Measurements from ENCODE around the gene PCNX2. TPM values are rescaled to one million over a fixed set of nuclear protein-coding genes. Genes with fewer than 3 reads are reported as not detected.

Gene PCNX2
- total RNA-seq, 1 donor from 2014 or later: 11.3 TPM

- ATAC-seq: no peak
These were observed 101.8 kb downstream of the PCNX2 start for GRCh38 chr1:233193741-233194140.

GRCh38 chr1:233190987-233191386 lies 104.5 kb downstream of the PCNX2 start:
- Histone ChIP-seq H3K27ac (no peak overlapping the region), H3K36me3 (no peaks in the 10 kb centered on the region), H3K4me3 (no peak overlapping the region), H3K4me1 (no peaks in the 10 kb centered on the region), H3K27me3 (ENCODE audit: low read depth) (no peaks in the 10 kb centered on the region), H3K9me3 (peaks cover 24% of the 10 kb centered on the region)
- intact Hi-C loops (cut with DNase I): no loop called here
- DNase-seq (no peak), ATAC-seq (no peak)
- no peak for TF ChIP-seq CTCF (IDR thresholded peaks at IDR 0.05)

More at GRCh38 chr1:233193741-233194140, 101.8 kb downstream of the PCNX2 start:
- Histone ChIP-seq H3K4me1 (no peaks in the 10 kb centered on the region), H3K27me3 (ENCODE audit: low read depth) (no peaks in the 10 kb centered on the region), H3K4me3 (no peak overlapping the region), H3K27ac (no peak overlapping the region), H3K9me3 (peaks cover 24% of the 10 kb centered on the region), H3K36me3 (no peaks in the 10 kb centered on the region)
- no peak for DNase-seq
- intact Hi-C loops (cut with DNase I): no loop called here
- TF ChIP-seq CTCF (IDR thresholded peaks at IDR 0.05): no peak

GRCh38 chr1:233189526-233189925 lies 106.0 kb downstream of the PCNX2 start:
- no peak for TF ChIP-seq CTCF (IDR thresholded peaks at IDR 0.05)
- Histone ChIP-seq H3K4me3 (no peak overlapping the region), H3K9me3 (peaks cover 12% of the 10 kb centered on the region), H3K4me1 (no peaks in the 10 kb centered on the region), H3K36me3 (no peaks in the 10 kb centered on the region), H3K27ac (no peak overlapping the region), H3K27me3 (ENCODE audit: low read depth) (no peaks in the 10 kb centered on the region)
- no peak for DNase-seq
- no peak for ATAC-seq
- intact Hi-C loops (cut with DNase I): no loop called here

- intact Hi-C loops (cut with DNase I): no loop called here
- Histone ChIP-seq H3K36me3 (no peaks in the 10 kb centered on the region), H3K4me1 (no peaks in the 10 kb centered on the region), H3K9me3 (no peaks in the 10 kb centered on the region), H3K27ac (no peak overlapping the region), H3K4me3 (no peak overlapping the region), H3K27me3 (ENCODE audit: low read depth) (no peaks in the 10 kb centered on the region)
- ATAC-seq (no peak), DNase-seq (no peak)
- TF ChIP-seq CTCF (IDR thresholded peaks at IDR 0.05): no peak
These were observed 107.5 kb downstream of the PCNX2 start for GRCh38 chr1:233188061-233188460.

GRCh38 chr1:233183226-233184020 lies 112.1 kb downstream of the PCNX2 start:
- DNase-seq (no peak), ATAC-seq (no peak)
- no peak for TF ChIP-seq CTCF (IDR thresholded peaks at IDR 0.05)
- H3K9me3 ChIP-seq: no peaks in the 10 kb centered on the region
- H3K27ac ChIP-seq: no peak overlapping the region
- H3K36me3 ChIP-seq: no peaks in the 10 kb centered on the region
- H3K27me3 ChIP-seq (ENCODE audit: low read depth): no peaks in the 10 kb centered on the region
- no peaks in the 10 kb centered on the region for H3K4me1 ChIP-seq
- intact Hi-C loops (cut with DNase I): no loop called here
- H3K4me3 ChIP-seq: no peak overlapping the region
